GM19463 (cell line): ENCODE data around the gene PCDHAC1.
"Not testable (repeated sequence)": the region's sequence is repeated elsewhere in the genome, so short reads cannot be mapped to it uniquely, and the experiment has no call there.

ENCODE experiments used
- ATAC-seq: cut with Tn5 transposase; IDR thresholded peaks from one replicate; pipeline ENCODE4 v1.9.1; 2021; ENCODE audit warnings: mild to moderate bottlenecking, moderate library complexity; ENCODE audit not compliant: unreplicated experiment

PCDHAC1 gene, protein sequence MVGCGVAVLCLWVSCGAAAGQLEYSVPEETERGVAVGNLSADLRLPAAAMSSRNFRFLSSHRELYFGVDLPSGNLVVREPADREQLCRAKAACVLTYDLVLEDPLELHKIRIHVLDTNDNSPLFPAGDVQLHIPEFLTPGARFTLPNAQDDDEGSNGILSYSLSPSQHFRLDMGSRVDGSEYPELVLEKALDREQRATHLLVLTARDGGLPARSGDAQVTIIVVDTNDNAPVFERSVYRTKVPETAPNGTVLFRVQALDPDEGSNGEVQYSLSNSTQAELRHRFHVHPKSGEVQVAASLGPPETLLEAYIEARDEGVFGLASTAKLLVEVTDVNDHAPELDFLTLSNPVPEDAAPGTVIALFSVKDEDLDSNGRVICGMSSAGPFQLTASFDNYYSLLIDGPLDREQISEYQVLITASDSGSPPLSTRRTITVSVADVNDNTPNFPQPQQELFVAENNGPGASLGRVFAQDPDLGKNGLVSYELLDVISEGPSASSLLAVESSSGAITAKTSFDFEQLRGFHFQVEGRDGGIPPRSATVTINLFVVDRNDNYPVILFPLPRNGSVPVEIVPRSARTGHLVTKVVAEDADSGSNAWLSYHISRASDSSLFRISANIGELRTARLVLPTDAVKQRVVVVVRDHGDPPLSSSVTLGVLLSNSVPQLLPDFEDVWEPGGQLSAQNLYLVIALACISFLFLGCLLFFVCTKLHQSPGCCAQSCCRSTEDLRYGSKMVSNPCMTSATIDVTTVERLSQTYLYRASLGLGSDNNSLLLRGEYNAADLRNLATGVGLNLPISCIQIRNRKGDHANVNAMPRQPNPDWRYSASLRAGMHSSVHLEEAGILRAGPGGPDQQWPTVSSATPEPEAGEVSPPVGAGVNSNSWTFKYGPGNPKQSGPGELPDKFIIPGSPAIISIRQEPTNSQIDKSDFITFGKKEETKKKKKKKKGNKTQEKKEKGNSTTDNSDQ

DNA sequence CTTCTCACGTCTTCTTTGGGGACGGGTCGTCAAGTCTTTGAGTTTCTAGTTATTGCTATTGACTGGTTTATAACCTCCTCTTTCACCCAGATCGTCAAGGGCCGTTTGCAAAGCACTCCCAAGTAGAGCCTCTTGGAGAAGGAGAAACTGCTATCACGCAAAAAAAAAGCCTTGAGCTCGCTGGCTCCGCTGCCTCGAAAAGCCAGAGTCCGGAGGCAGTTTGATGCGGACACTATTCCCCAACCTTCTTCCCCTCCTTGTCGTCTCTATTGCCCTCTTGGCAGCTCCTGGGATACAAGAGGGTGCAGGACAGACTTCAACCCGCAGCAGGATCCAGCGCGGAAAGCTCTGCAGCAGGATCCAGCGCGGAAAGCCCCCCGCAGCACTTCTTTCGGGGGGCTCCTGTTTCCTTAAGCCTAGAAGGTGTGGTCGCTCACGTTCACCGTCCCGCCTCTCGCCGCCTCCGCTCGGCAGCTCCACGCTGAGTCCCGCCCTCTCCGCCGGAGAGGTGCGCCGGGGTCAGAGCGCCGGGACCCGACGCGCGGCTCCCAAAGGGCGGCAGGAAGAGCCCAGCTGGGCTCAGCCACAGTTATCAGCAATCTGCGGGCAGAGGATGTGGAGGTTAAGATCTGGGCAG is at the start of gene PCDHAC1:
Gene PCDHAC1 (plus strand): TSS at position 494 of the 637 bp plus-strand sequence. CDS start 594 bp downstream, outside the sequence.
- no peak for ATAC-seq

GRCh38 chr5:140876541-140877261 is 49.4 kb upstream of the PCDHAC1 start:
- not testable (repeated sequence) for ATAC-seq

DNA sequence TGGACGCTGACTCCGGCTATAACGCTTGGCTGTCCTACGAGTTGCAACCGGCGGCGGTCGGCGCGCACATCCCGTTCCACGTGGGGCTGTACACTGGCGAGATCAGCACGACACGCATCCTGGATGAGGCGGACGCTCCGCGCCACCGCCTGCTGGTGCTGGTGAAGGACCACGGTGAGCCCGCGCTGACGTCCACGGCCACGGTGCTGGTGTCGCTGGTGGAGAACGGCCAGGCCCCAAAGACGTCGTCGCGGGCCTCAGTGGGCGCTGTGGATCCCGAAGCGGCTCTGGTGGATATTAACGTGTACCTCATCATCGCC is 48.9 kb upstream of the PCDHAC1 start:
- no peak for ATAC-seq

DNA sequence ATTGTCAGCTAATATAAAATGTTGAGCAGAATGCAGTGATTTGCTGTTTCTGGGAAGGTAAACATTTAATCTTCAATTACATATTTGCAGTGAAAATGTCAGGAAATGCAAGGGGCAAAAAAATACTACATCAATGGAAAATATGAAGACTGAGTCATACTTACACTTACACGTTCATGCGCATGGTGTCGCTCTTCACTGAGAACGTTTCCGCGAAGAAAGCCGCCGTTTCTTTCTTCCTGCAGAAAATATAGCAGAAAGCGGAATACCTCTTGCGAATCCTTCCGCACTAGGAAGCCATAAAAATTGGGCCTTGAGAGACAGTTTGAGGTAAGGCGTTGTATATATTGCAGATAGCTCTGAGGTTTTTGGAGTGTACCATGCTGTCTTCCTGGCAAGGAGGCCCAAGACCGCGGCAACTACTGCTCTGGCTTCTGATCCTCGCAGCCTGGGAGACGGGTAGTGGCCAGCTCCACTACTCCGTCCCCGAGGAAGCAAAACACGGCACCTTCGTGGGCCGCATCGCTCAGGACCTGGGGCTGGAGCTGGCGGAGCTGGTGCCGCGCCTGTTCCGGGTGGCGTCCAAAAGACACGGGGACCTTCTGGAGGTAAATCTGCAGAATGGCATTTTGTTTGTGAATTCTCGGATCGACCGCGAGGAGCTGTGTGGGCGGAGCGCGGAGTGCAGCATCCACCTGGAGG is 44.1 kb upstream of the PCDHAC1 start, which contains the start of gene PCDHA13:
Gene PCDHA13 (plus strand): TSS at position 236 of the 702 bp plus-strand sequence. CDS start 145 bp downstream, at position 381.
- no peak for ATAC-seq

DNA sequence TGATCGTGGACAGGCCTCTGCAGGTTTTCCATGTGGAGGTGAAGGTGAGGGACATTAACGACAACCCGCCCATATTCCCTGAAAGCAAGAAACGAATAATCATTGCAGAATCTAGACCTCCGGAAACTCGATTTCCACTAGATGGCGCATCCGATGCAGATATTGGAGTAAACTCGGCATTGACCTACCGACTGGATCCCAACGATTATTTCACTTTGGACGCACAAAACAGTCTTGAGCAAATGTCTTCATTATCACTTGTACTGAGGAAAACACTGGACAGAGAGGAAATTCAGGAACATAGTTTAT is 43.6 kb upstream of the PCDHAC1 start:
- no peak for ATAC-seq

DNA sequence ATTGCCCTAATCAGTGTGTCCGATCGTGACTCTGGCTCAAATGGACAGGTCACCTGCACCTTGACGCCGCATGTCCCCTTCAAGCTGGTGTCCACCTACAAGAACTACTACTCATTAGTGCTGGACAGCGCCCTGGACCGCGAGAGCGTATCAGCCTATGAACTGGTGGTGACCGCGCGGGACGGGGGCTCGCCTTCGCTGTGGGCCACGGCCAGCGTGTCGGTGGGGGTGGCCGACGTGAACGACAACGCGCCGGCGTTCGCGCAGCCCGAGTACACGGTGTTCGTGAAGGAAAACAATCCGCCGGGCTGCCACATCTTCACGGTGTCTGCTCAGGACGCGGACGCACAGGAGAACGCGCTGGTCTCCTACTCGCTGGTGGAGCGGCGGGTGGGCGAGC is 42.7 kb upstream of the PCDHAC1 start:
- ATAC-seq = no peak

DNA sequence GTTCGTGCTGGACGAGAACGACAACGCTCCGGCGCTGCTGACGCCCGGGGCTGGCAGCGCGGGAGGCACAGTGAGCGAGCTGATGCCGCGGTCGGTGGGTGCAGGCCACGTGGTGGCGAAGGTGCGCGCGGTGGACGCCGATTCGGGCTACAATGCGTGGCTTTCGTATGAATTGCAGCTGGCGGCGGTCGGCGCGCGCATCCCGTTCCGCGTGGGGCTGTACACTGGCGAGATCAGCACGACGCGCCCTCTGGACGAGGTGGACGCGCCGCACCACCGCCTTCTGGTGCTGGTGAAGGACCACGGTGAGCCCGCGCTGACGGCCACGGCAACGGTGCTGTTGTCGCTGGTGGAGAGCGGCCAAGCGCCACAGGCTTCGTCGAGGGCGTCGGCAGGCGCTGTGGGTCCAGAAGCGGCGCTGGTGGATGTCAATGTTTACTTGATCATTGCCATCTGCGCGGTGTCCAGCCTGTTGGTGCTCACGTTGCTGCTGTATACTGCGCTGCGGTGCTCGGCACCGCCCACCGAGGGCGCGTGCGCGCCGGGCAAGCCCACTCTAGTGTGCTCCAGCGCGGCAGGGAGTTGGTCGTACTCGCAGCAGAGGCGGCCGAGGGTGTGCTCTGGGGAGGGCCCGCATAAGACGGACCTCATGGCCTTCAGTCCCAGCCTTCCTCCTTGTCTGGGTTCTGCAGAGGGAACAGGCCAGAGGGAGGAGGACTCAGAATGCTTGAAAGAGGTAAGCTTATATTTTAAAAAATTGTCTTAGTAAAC is 42.0 kb upstream of the PCDHAC1 start:
- no peak for ATAC-seq

GRCh38 chr5:140916325-140916724 is 9.8 kb upstream of the PCDHAC1 start:
- ATAC-seq = no peak

GRCh38 chr5:140923601-140924000 is 2.5 kb upstream of the PCDHAC1 start:
- ATAC-seq = no peak

DNA sequence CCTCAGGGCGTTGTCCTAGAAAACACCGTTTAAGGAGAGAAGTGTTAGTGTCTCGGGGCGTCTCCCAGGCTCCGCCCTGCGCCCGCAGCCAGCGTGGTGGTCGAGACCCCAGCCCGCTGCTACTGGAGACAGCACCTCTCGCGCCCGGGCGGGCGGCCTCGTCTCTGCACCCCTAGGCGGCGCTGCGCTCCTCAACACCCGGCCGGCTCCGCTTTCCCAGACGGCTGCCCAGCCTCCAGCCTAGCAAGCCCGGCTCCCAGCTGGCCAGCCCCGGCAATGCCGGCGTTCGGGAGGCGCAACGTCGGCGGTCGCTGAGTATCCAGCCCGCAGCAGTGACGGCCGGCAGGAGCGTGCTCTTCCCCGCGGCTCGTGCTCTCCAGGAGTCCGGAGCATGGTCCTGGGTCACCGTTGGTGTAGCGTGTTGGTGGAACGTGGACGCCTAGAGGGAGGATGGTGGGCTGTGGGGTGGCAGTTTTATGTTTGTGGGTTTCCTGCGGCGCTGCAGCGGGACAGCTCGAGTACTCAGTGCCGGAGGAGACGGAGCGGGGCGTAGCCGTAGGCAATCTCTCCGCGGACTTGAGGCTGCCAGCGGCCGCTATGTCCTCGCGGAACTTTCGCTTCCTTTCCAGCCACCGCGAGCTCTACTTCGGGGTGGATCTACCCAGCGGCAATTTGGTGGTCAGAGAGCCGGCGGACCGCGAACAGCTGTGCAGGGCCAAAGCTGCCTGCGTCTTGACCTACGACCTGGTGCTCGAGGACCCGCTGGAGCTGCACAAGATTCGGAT is 536 bp downstream of the PCDHAC1 start:
- no peak for ATAC-seq

- ATAC-seq = no peak
These were observed 1.1 kb downstream of the PCDHAC1 start for GRCh38 chr5:140927228-140927573.

GRCh38 chr5:140934964-140935606 is 9.0 kb downstream of the PCDHAC1 start:
- ATAC-seq = no peak

GRCh38 chr5:140946578-140946977 is 20.5 kb downstream of the PCDHAC1 start:
- ATAC-seq = no peak

- no peak for ATAC-seq
These were observed 25.5 kb downstream of the PCDHAC1 start for GRCh38 chr5:140951636-140952035.

DNA sequence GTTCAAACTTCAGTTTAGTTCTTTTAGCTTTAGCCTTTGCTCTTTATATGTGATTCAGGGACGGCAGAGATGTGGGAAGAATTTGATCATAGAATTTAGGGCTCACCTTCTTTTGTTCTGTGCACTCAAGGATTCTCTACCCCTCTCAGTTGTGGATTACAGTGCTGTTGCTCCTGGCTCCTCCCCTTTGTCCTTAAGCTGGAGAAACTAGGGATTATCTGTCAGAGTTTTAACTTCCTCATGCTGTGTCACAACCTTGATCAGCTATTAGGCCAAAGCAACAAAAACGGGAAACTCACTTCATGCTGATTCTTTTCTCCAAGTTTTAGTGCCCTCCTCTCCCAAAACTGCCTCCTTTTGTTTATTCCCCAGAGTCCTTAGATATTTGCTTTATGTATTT is 27.1 kb downstream of the PCDHAC1 start:
- no peak for ATAC-seq

DNA sequence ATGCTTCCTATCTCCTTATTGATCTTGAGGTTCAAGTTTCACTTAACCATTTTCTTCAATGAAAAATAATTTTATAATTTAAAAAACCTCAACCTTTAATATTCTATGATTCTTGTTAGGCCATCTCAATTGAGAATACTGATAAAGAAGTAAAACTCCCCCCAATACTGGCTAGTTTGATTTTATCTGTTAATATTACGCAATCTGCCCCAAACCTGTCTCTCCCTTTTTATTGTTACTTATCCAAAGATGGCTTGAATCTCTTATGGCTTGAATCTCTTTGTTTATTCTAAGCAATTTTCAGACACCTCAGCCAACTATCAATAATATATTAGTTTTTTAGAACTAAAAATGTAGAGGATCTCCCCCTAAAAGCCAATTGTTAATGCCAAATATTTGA is 36.1 kb downstream of the PCDHAC1 start:
- no peak for ATAC-seq

DNA sequence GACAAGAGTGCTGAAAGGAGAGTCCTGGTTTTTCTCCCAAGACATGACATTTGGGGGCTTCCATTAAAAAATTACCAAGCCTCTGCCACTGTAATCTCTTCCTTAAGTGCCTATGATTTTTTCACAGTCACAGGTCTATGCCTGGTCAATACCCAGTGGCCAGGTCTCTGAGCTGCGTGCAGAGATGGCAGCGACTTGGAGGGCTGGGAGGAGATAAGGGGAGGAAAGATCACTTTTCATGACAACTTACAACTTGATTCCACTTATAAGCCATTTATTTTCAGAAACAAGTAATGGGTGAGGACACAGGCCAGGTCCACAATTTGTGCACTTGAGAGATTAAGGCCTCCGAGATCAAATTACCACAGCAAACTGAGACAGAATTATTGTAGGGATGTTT is 38.3 kb downstream of the PCDHAC1 start:
- no peak for ATAC-seq

DNA sequence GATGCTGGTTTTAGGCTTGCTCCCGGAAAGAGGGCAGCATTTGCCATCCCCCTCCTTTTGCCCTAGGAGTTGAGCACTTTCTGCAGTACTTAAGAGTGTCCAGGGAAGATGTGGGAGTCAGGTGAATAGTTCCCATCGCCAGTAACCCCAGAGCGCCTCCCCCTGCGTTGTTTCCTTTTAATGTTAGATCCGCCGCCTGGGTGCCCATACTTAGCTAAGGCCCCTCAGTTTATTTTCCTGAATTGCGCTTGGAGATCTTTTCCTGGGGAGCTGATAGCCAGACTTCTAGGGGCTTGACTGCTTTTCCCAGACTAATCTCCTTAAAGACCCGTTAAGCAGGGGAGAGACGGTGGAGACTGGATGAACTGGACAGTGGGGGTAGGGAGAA is 39.8 kb downstream of the PCDHAC1 start:
- no peak for ATAC-seq
